GM12874 (cell line): Measurements from ENCODE around the gene MFSD2B.

Experiments used
- TF ChIP-seq, protein P1 (sequence below): IDR thresholded peaks from 2 replicates; pipeline ENCODE4 v1.5.1; 2011; ENCODE audit warnings: low read depth, mild to moderate bottlenecking, control low read depth, low read length, moderate library complexity; ENCODE audit not compliant: insufficient read depth

Gene MFSD2B

GRCh38 chr2:24021122-24021998, 11.5 kb downstream of the MFSD2B start:
- TF ChIP-seq, protein P1, sequence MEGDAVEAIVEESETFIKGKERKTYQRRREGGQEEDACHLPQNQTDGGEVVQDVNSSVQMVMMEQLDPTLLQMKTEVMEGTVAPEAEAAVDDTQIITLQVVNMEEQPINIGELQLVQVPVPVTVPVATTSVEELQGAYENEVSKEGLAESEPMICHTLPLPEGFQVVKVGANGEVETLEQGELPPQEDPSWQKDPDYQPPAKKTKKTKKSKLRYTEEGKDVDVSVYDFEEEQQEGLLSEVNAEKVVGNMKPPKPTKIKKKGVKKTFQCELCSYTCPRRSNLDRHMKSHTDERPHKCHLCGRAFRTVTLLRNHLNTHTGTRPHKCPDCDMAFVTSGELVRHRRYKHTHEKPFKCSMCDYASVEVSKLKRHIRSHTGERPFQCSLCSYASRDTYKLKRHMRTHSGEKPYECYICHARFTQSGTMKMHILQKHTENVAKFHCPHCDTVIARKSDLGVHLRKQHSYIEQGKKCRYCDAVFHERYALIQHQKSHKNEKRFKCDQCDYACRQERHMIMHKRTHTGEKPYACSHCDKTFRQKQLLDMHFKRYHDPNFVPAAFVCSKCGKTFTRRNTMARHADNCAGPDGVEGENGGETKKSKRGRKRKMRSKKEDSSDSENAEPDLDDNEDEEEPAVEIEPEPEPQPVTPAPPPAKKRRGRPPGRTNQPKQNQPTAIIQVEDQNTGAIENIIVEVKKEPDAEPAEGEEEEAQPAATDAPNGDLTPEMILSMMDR: peak; percentile 45

GRCh38 chr2:24022324-24022974, 12.6 kb downstream of the MFSD2B start:
- TF ChIP-seq, protein P1: no peak

- TF ChIP-seq, protein P1: no peak
Measured at GRCh38 chr2:24022975-24023575, 13.2 kb downstream of the MFSD2B start.

GRCh38 chr2:24024018-24024417, 14.1 kb downstream of the MFSD2B start:
- TF ChIP-seq, protein P1: no peak

- TF ChIP-seq, protein P1: no peak
Measured at GRCh38 chr2:24024996-24025663, 15.2 kb downstream of the MFSD2B start.

DNA sequence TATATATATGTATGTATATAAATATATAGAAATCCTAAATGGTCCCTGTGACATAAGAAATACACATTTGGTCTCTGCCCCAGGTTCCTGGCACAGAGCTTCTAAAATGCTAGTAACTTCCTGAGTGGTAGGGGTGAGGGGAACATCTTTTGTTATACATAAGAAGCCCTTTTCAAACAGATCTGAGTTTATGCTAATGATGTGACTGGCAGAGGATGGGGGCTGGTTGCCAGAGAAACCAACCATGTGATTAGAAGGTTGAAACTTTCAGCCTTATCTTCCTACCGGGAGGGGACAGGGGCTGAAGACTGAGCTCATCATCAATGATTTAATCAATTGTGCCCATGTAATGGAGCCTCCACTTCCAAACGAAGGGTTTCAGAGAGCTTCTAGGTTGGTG, 16.3 kb downstream of the MFSD2B start:
- TF ChIP-seq, protein P1: no peak

GRCh38 chr2:24038786-24039499, 29.1 kb downstream of the MFSD2B start:
- TF ChIP-seq, protein P1: no peak
